HCT116 (cell line): ENCODE results near the gene AOC2. TPM values are rescaled to one million over a fixed set of nuclear protein-coding genes. Genes with fewer than 3 reads are reported as not detected.
"Not testable (repeated sequence)": the region's sequence is repeated elsewhere in the genome, so short reads cannot be mapped to it uniquely, and the experiment has no call there.

Experiments used
- ATAC-seq: fragments of 200-7000 bp; cut with Tn5 transposase; 2 replicates; pipeline ENCODE4 v1.9.1; 2020; ENCODE audit warnings: mild to moderate bottlenecking, moderate library complexity
- BruUV-seq: library from RNA; stranded (reverse); fragments of 400-500 nt; replicated peaks from 2 replicates; lab custom pipeline; 2021; lab: Mats Ljungman, UMichigan
- CTCF ChIA-PET: fragments of 300-600 bp; sonication (Branson Sonifier 250); formaldehyde crosslinking; loops from one replicate; lab custom pipeline; 2021; ENCODE audit warnings: antibody characterized with exemption; lab: Charles Lee
- POLR2A ChIA-PET: fragments of 300-600, 350-600 bp; sonication (Branson Sonifier 250); formaldehyde crosslinking; loops from one replicate; lab custom pipeline; 2021; ENCODE audit warnings: antibody characterized with exemption; lab: Charles Lee
- RAD21 ChIA-PET, 2 experiments: fragments of 300-600 bp; sonication (Branson Sonifier 250); formaldehyde crosslinking; loops; one replicate each; lab custom pipeline; 2023; ENCODE audit warnings: low total read pairs in 2 of 2; ENCODE audit not compliant: uncharacterized antibody in 2 of 2, unreplicated experiment in 2 of 2, low non-redundant PET in 1 of 2; lab: Charles Lee
- DNase-seq: peaks from one replicate; pipeline ENCODE4 v3.0.0-alpha.2; 2010; ENCODE audit warnings: low read depth, low spot score
- H2AFZ ChIP-seq: fragments of 200-600 bp; shearing (Covaris generic), sonication (generic); 2 replicates; pipeline ENCODE4 v1.6.1; 2017; ENCODE audit warnings: low read depth, mixed run types, mixed read lengths, antibody characterized with exemption, low read length; ENCODE audit not compliant: poor library complexity, severe bottlenecking
- H3K27ac ChIP-seq: 2 replicates; pipeline ENCODE4 v1.5.1; 2012; ENCODE audit warnings: low read depth, low read length
- H3K27me3 ChIP-seq: fragments of 200-600 bp; sonication (generic); 2 replicates; pipeline ENCODE4 v1.6.1; 2016; ENCODE audit warnings: mixed run types, low read length, mixed read lengths; ENCODE audit not compliant: insufficient read depth
- H3K36me3 ChIP-seq, 2 experiments: fragments of 200-500 bp in 1 of 2; fragments of 200-600 bp in 1 of 2; sonication (Bioruptor generic) in 1 of 2; sonication (generic) in 1 of 2; 2 replicates each; pipeline versions ENCODE4 v1.5.1 to v1.6.1; 2014 to 2016; ENCODE audit warnings: low read length in 2 of 2, inconsistent platforms in 1 of 2, mixed read lengths in 1 of 2, mixed run types in 1 of 2; ENCODE audit not compliant: insufficient read depth in 2 of 2, control insufficient read depth in 1 of 2
- H3K4me1 ChIP-seq, 2 experiments: fragments of 200-600 bp in 1 of 2; sonication (generic) in 1 of 2; 2 replicates each; pipeline versions ENCODE4 v1.5.1 to v1.6.1; 2012 to 2017; ENCODE audit warnings: low read length in 2 of 2, inconsistent platforms in 1 of 2, mild to moderate bottlenecking in 1 of 2, mixed read lengths in 1 of 2, mixed run types in 1 of 2, moderate library complexity in 1 of 2; ENCODE audit not compliant: insufficient read depth in 2 of 2, control insufficient read depth in 1 of 2
- H3K4me2 ChIP-seq: fragments of 200-600 bp; sonication (generic); 2 replicates; pipeline ENCODE4 v1.6.1; 2017; ENCODE audit warnings: mixed run types, low read length, mixed read lengths
- H3K4me3 ChIP-seq, 2 experiments: fragments of 200-600 bp in 1 of 2; sonication (generic) in 1 of 2; replicated peaks in 1 of 2; 2 replicates each; pipeline ENCODE4 v1.5.1; 2011 to 2016; ENCODE audit warnings: low read length in 2 of 2, control low read depth in 1 of 2, low read depth in 1 of 2, mild to moderate bottlenecking in 1 of 2, mixed read lengths in 1 of 2, mixed run types in 1 of 2
- H3K79me2 ChIP-seq: fragments of 200-600 bp; sonication (generic); 2 replicates; pipeline ENCODE4 v1.6.1; 2017; ENCODE audit warnings: mild to moderate bottlenecking, mixed run types, low read length, moderate library complexity, mixed read lengths; ENCODE audit not compliant: insufficient read depth
- H3K9ac ChIP-seq: fragments of 200-600 bp; sonication (generic); 2 replicates; pipeline ENCODE4 v1.6.1; 2016; ENCODE audit warnings: low read length, mixed read lengths
- H3K9me2 ChIP-seq: fragments of 200-600 bp; sonication (generic), shearing (Covaris generic); 2 replicates; pipeline ENCODE4 v1.6.1; 2017; ENCODE audit warnings: mixed run types, mild to moderate bottlenecking, moderate library complexity; ENCODE audit not compliant: insufficient read depth
- H3K9me3 ChIP-seq, 2 experiments: fragments of 200-500 bp in 1 of 2; fragments of 200-600 bp in 1 of 2; sonication (Bioruptor generic) in 1 of 2; sonication (generic) in 1 of 2; 2 replicates each; pipeline ENCODE4 v1.6.1; 2014 to 2017; ENCODE audit warnings: low read length in 2 of 2, mixed read lengths in 2 of 2, inconsistent platforms in 1 of 2, low read depth in 1 of 2, mild to moderate bottlenecking in 1 of 2, mixed run types in 1 of 2, moderate library complexity in 1 of 2; ENCODE audit not compliant: control insufficient read depth in 1 of 2, insufficient read depth in 1 of 2
- H4K20me1 ChIP-seq: fragments of 200-600 bp; sonication (generic), shearing (Covaris generic); 2 replicates; pipeline ENCODE4 v1.6.1; 2017; ENCODE audit warnings: mixed run types, mild to moderate bottlenecking, moderate library complexity; ENCODE audit not compliant: insufficient read depth
- CEBPB ChIP-seq: IDR thresholded peaks from 2 replicates; pipeline ENCODE4 v1.6.1; 2012; ENCODE audit warnings: low read depth
- ELF1 ChIP-seq: IDR thresholded peaks from 2 replicates; pipeline ENCODE4 v1.6.1; 2012; ENCODE audit warnings: low read depth, borderline replicate concordance
- EZH2 ChIP-seq: fragments of 200-600 bp; sonication (generic); IDR thresholded peaks from 2 replicates; pipeline ENCODE4 v1.6.1; 2017; ENCODE audit warnings: antibody characterized with exemption, mixed run types
- JUND ChIP-seq: IDR thresholded peaks from 2 replicates; pipeline ENCODE4 v1.6.1; 2012
- POLR2A ChIP-seq: IDR thresholded peaks from 2 replicates; pipeline ENCODE4 v1.7.0; 2011; ENCODE audit warnings: borderline replicate concordance; ENCODE audit not compliant: insufficient read depth, insufficient read length; ENCODE audit errors: extremely low read depth
- POLR2AphosphoS5 ChIP-seq: IDR thresholded peaks from 2 replicates; pipeline ENCODE4 v1.6.1; 2011; ENCODE audit warnings: mild to moderate bottlenecking, low read depth, low read length, moderate library complexity
- RAD21 ChIP-seq: IDR thresholded peaks from 2 replicates; pipeline ENCODE4 v1.6.1; 2012; ENCODE audit warnings: low read depth, mild to moderate bottlenecking
- SIN3A ChIP-seq: IDR thresholded peaks from 2 replicates; pipeline ENCODE4 v1.6.1; 2012; ENCODE audit warnings: low read depth
- ZBTB33 ChIP-seq: IDR thresholded peaks from 2 replicates; pipeline ENCODE4 v1.6.1; 2011; ENCODE audit warnings: mild to moderate bottlenecking, low read length, moderate library complexity; ENCODE audit not compliant: insufficient replicate concordance; ENCODE audit errors: extremely low read depth
- intact Hi-C: fragments of 100-400 bp; cut with micrococcal nuclease; formaldehyde crosslinking; loops from 2 replicates; pipeline ENCODE4 v1.10.0; 2022
- total RNA-seq: library from RNA; stranded (reverse); gene quantifications from one replicate; pipeline ENCODE4 v1.2.1, GENCODE V29; 2021; ENCODE audit not compliant: unreplicated experiment

The AOC2 gene
- total RNA-seq, 1 experiment from 2014 or later, result 8.0 TPM

- Histone ChIP-seq H3K27ac (no peak overlapping the region), H3K9me3 (no peaks in the 10 kb centered on the region), H3K4me3 (no peak overlapping the region), H3K79me2 (no peaks in the 10 kb centered on the region), H3K9me2 (no peaks in the 10 kb centered on the region), H3K9ac (no peak overlapping the region), H3K4me1 (no peaks in the 10 kb centered on the region; a peak in 1 of 4 replicates), H4K20me1 (no peaks in the 10 kb centered on the region), H3K4me2 (no peak overlapping the region), H3K27me3 (no peaks in the 10 kb centered on the region), H3K36me3 (no peaks in the 10 kb centered on the region), H2AFZ (no peak overlapping the region)
- ChIA-PET RAD21 (no interaction called here), CTCF (no interaction called here), POLR2A (no interaction called here)
- ATAC-seq (no peak), DNase-seq (no peak)
- intact Hi-C loops, result no loop called here
- TF ChIP-seq SIN3A (no peak), EZH2 (no peak), CEBPB (no peak), RAD21 (no peak), JUND (no peak), ZBTB33 (no peak), ELF1 (no peak), POLR2AphosphoS5 (no peak), POLR2A (no peak)
- no TSS peak for BruUV-seq
Measured at GRCh38 chr17:42880776-42881310, 36.5 kb downstream of the AOC2 start.

- H3K36me3 ChIP-seq, BruUV-seq, DNase-seq, H3K4me1 ChIP-seq, H3K4me2 ChIP-seq, ATAC-seq, H3K4me3 ChIP-seq, H3K9me3 ChIP-seq, CTCF ChIA-PET, H3K9me2 ChIP-seq, H3K9ac ChIP-seq, POLR2A ChIA-PET, intact Hi-C loops, H3K27ac ChIP-seq, H4K20me1 ChIP-seq, H2AFZ ChIP-seq, H3K27me3 ChIP-seq, RAD21 ChIA-PET, H3K79me2 ChIP-seq: not testable (repeated sequence)
Measured at GRCh38 chr17:42881706-42882105, 37.3 kb downstream of the AOC2 start.
